ENCODE data around the gene TPGS2.
"Not testable (repeated sequence)": the region's sequence is repeated elsewhere in the genome, so short reads cannot be mapped to it uniquely, and the experiment has no call there.

TPGS2 gene

DNA sequence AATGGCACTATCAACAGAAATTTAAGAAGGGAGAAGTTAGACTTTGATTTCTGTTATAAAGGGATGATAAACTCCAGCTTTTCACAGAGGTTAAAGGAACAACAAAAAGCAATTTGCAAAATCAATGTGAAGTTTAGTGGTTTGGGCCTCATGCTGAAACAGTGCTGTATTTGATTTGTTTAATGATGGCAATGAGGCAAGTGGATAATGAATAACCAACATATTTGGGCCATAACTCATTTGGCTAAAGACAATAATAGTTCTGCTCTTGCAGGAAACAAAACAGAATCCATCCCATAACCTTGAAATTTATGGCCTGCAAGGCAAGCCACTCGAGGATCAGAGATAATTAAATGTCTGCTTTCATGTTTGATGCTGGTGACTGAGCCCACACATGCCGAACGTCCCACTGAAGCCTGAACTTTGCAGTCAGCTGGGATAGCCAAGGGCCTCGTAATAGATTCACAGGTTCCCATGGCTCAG lies 56.5 kb downstream of the TPGS2 start:
- no peak for DNase-seq

DNA sequence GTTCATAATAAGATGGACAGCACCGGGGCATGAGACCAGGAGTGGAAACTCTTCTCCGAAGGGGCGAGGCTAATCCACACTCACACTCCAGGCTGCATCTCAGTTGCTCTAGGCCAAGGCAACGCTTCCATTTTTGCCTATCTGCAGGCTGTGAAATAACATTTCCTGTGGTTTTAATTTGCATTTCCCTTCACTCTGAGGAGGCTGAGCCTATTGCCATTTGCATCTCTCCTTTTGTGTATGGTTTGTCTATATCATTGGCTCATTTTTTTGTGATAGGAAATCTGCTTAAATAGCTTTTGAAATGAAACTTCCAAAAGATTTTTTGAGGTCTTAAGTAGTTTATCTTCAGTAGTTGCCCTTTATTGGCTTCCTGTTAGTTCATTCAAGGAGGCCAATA lies 57.6 kb downstream of the TPGS2 start:
- DNase-seq = no peak

DNA sequence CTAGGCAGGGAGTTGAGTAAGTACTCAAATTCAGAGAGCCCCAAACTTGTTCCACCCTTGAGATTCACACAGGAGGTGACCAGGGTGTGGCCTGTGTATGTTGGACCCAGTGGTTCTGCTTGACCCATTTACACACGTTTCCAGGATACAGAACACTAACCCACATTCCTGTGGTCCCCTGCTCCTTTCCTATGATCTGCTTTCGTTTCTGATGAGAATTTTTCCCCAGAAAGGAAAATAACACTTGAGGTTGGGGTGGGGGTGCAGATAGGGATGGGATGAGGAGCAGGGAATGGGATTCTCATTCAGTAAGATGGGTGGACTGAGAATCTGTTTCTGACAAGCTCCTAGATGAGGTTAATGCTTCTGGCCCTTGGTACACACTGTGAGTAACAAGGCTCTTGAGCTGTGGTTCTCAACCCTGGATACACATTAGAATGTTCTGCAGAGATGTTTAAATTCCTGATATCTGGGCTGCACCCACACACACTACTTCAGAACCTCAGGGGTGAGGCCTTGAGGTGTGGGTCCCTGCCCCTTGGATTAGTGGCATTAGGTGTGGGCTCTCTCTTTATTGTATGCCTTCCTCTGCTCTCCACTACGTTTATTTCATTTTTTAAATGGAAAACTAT lies 58.4 kb downstream of the TPGS2 start:
- DNase-seq = no peak

DNA sequence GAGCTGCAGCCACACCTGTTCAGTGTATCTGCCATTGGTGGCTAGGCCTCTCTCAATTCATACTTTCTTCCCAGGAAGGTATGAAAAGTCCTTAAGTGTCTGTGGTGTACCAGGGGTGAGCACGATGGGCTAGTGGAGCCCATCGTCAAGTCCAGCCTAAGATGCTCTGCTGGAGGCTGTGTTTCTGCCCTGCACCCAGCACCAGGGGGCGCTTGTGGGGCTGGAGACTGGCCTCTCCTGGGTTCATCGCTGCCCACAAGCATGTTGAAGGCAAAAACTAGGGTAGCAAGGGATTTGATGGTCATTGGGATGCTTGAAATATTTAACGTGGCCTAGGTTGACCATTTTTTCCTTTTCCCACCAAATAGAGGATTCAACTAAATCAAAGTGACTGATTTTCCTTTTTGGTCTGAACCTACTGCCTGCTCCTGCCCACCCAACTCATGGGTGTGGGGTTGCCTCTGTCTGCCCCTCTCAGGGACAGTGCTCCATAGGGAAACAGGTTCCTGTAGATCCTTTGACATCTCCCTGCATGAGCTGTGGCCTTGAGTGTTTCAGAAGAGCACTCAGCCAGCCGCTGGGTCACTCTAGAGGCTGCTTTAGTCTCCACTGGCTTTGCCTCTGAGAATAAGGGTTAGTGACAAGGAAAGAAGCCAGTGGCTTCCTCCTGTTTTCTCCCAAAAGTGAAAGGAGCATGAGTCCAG lies 59.0 kb downstream of the TPGS2 start:
- no peak for DNase-seq

DNA sequence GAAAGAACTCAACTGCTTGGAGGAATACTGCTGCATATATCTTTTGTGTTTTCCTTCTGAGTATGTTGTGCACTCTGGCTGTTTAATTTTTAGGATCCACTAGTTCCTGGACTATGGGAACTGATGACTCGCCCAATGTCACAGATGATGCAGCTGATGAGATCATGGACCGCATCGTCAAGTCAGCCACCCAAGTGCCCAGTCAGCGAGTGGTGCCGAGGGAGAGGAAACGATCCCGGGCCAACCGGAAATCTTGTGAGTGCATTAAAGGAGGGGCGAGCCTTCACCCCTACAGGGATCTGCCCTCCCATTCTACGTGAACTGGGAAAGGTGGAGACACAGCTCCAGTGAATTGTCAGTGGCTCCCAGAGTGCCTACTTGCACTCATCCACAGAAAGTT lies 59.6 kb downstream of the TPGS2 start:
- DNase-seq = no peak

DNA sequence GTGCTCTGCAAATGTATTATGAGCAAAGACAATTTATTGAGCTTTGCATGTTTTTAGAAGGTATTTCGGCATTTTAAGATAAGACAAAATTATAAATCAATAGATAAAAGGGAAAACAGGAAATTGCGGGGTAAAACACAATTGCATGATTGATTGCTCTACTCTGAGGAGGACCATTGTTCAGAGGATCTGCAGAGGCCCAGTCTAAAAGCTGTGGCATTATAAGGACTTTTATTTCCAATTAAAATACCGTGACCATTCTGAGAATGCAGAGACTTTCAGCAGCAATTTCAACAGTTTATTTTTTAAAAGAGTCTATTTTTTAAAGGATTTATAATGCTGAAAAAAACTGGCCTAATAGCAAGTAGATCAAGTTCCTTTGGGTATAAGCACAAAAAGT lies 62.0 kb downstream of the TPGS2 start:
- no peak for DNase-seq

DNA sequence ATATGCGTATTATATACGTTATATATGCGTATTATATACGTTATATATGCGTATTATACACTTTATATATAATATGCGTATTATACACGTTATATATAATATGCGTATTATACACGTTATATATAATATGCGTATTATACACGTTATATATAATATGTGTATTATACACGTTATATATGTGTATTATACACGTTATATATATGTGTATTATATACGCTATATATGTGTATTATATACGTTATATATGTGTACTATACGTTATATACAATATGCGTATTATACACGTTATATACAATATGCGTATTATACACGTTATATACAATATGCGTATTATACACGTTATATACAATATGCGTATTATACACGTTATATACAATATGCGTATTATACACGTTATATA lies 65.8 kb downstream of the TPGS2 start:
- DNase-seq = not testable (repeated sequence)

DNA sequence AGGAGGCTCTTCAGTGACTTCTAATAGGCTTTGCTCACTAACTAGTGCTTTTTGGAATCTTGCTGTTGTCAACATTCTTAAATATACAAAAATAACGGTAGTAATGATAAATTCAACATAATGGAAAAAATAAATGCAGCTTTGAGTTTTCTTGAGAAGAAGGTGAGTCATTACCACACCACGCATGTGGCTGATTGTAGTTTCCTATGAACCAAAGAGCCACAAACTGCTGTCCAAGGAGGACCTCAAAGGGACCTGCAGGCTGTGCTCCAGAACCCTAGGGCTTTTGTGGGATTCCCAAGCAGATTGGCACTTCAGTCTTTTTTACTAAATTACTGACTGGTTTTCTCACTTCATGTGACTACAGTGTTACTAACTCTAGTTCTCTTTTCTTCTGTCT lies 66.7 kb downstream of the TPGS2 start:
- no peak for DNase-seq

DNA sequence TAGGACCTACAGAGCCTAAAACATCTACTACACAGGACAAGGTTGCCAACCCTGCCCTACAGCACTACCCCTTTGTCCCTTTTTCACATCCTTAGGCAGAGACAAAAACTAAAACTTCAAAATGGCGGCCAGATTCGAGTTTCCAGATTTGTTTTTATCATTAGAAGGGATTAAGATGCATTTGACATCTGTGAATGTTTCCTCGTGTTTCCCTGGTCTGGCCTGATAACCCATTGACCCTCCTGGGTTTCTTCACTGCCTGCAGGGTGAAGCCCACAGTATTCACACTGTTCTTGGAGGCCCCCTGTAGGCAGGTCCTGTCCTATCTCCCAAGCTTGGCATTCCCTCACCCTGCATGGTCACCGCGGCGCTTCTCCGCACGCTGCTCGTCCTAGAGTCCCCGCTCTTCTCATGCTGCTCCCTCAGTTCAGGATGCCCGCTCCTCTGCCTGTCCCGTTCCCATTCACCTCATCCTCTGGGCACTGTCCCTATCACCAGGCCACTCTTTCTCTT lies 67.6 kb downstream of the TPGS2 start:
- no peak for DNase-seq

DNA sequence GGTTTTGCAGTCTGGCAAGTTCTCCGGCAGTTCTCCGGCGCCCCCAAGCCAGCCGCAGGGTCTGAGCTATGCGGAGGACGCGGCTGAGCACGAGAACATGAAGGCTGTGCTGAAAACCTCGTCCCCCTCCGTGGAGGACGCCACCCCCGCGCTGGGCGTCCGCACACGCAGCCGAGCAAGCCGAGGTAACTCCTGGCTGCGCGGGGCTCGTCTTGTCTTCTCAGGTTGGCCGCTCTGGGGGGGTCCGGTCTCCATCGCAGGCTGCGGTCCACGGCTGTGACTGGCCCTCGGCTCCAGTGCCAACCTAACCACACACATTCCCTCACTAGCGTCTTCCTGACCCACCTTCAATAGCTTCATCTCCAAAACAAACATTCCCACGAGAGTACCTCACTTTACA lies 68.2 kb downstream of the TPGS2 start:
- DNase-seq = no peak

DNA sequence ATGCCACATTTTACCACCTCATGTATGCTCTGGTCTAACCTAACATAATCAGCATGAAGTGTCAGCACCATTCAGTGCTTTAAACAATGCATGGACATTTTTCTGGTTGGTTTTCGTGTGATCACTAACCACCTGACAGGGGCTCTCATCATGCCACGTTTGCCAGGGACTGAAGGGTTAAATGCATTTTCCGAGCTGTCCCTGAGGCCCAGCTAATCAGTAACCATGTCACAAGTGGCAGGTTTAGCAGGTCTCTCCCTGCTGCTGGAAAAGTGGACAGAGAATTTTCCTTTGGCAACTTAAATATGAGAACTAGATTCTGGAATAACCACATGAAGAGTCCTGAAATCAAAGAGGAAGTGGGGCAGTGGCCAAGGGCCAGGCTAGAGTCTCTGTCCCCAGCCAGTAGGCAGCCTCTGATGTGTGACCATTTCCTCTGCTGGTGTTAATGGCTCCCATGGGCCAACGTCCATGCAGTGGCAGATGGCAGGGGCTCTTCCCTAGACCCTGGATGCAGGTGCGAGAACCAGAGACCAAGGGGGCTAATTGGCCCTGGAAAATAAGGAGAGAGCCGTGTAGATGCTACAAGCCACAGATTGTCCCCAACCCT lies 69.5 kb downstream of the TPGS2 start:
- peak; percentile 7 for DNase-seq

DNA sequence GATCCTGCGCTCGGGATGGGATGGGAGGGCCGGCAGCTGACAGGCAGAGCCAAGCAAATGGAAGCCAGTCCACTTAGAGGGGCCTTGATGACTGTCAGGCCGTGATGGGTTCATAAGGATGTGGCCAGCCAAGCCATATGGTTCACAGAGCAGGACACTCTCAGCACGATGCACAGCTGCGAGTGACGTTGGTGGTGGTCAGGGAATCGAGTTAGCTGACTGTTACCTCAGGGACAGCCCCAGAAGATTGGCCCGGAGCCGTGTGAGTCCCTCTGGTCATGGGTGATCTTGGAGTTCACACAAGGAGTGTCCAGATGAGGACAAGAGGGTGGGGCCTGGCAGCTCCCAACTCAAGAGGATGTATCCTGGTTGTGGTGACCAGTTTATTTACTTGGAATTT lies 70.2 kb downstream of the TPGS2 start:
- DNase-seq = peak; percentile 5

DNA sequence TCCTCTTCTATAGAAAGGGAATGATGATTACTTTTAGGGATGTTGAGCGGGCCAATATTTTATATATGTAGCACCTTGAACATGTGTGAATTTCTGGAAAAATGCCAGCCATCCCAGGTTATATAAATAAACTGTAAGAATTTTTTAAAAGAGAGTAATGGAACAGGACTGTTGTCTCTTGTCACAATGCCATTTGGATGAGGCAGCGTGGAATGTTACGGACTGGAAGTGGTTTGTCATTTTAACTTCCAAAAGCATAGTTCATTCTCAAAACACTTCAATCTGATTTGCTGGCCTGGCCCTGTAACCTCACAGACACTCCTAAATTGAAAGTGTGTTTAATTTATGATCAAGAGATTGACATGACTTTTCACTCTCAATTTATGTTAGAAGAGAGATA lies 70.8 kb downstream of the TPGS2 start:
- no peak for DNase-seq

DNA sequence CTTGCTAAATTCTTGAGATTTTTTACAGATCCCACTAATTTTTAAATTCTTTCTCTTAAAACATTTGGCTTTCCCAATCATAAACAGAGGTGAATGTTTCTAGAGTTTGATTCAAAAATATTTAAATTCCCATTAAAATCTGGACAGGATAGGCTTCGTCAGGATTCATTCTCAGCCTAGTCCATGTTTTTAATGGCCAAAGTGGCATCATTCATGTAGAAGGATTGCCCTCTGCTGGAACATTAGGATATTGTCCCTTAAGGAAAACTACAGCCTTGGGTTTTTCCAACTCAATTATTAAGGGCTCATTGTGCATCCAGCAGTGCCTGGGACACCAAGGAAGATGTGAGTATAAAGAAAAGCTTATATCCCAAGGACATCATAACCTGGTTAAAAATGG lies 71.7 kb downstream of the TPGS2 start:
- peak; percentile 86 for DNase-seq

DNA sequence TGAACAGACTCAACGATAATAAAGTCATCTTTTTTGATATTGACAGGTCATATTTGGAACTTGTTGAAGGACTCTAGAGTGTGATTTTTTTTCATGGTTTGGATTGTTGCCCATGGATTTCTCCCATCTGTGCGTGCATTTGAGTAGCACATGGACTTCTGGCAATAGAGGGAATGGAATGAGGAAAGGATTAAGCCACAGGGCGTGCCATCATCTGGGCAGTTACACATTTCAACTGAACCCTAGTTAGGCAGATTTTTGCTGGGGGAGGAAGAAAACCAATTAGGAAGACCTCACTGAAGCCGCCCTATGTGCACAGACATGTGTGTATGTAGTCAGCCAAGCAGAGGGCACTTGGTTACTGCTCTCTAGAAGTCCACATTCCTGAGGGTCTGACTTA lies 72.6 kb downstream of the TPGS2 start:
- DNase-seq = peak; percentile 4

DNA sequence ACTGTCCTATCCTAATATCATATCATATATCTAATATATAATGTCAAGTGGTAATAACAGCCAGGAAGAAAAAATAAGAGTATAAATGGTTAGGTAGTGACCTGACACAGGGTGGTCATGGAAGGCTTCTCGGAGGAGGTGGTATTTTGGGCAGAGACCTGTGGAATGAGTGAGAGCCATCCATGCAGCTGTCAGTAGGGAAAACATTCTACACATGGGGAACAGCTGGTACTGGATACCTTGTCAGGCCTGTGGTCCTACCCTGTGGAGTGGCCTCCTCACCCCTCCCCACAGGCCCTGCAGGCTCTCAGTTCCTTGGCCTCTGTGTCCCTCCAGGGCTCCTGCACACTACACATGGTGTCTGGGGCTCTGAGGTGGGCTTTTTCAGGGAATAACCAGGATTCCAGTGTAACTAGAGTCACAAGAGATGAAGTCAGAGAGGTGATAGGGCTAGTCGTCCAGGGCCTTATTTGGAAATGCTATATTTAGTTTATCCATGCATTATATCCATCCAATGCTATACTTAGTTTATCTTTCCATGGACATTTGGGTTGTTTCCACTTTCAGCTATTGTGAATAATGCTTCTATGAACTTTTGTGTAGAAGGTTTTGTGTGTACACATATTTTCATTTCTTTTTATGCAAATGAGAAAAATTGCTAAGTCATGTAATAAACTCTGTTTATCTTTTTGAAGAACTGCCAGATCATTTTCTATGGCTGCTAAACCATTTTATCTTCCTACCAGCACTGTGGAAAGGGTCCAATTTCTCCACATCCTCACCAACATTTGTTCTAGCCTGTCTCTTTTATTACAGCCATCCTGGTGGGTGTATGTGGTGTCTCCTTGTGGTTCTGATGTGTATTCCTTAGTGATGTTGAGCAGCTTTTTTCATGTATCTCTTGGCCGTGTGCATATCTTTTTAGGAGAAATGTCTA lies 75.6 kb downstream of the TPGS2 start:
- no peak for DNase-seq

DNA sequence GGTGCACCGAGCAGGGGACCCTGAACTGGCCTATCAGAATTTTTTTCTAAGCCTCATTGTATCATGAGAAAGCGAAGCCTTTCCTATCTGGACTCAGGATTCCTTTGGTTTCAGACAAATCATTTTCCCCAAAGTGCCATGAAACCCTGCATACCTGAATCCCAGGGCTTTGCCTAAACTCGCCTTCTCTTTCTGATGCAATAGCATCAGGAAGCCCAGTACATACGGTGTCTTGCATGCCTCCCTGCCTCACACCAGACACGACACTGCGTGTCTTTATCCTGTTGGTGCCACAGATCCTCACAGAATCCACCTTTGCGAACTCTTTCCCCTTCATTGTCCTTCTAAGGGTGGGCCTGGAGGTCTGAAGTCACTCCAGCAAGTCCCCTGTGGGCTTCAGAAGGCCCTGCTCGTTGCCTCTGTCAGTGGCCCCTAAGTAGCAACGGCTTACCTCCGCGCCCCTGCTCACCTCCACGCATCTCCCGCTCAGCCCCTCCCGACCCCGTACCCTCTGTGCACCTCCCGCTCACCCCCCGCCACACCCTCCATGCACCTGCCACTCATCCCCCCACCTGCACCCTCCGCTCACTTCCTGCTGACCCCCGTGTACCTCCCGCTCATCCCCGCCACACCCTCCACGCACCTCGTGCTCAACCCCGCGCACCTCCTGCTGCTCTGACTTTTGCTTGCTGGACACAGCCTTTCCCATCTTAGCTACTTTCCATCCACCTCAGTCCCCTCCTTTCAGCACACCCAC lies 83.4 kb downstream of the TPGS2 start:
- DNase-seq = no peak

DNA sequence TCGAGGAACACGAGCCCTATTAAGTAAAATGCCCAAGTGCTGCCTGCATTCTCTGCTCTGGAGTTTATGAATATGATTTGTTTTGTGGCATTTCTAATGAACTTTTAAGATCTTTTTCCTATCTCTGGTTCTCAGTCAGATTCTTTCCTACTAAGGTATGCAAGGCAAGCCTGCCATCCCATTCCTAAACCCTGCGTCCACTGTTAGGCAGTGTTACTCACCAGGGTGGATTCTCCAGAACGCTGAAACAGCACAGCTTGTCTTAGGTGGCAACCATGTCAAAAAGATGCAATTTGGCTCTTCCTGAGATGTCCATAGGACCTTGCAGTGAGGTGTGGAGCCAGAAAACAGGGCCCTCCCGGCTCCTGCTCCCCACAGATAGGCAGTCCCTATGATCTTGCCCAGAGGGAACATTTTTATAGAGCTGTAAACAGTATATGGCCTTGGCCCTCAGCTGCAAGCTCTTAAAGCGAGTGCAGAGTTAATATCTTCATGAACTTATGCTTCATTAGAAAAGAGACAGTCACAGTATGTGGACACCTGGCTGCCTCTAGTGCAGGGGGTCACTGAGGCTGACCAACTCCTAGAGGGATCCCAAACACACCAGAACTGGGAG lies 84.4 kb downstream of the TPGS2 start:
- no peak for DNase-seq
